Measurements from ENCODE around the gene MTA3.

DNA sequence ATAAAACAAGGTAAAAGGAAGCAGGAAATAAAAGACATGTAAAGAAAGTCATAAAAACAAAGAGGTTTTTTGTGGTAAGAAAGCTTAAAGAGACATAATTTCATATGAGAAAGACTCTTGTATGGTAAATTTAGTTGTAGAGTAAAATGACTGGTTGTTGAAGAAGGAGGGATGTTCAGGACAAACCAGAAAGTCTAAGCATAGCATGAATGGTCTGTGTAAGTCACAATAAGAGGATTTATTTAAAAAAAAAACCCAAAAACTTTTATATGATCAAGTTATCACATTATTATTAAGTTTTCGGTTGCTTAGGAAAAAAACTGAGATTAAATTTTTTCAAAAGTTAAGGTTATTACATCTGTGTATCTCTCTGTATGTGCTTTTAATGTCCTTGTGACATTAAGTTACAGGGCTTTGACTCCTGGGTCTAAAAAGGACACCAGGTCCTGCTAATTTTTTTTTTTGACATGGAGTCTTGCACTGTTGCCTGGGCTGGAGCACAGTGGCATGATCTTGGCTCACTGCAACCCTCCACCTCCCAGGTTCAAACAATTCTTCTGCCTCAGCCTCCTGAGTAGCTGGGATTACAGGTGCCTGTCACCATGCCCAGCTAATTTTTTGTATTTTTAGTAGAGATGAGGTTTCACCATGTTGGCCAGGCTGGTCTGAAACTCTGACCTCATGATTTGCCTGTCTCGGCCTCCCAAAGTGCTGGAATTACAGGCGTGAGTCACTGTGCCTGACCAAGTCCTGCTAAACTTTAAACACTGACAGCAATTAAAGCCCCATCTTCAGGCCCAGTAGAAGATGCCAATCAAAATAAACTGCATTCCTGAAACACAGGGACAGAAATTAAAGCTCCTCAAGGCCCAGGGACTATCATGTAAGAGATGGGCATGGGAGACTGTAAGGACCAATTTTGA lies 209.7 kb downstream of the MTA3 start:
- TF ChIP-seq TAF1 (IDR thresholded peaks at IDR 0.05; ENCODE audit: low read depth) (no peak), RAD21 (conservative IDR thresholded peaks at IDR 0.05) (no peak), EP300 (conservative IDR thresholded peaks at IDR 0.05; ENCODE audit: poor library complexity, severe bottlenecking) (no peak)
- TF ChIP-seq, protein P1, sequence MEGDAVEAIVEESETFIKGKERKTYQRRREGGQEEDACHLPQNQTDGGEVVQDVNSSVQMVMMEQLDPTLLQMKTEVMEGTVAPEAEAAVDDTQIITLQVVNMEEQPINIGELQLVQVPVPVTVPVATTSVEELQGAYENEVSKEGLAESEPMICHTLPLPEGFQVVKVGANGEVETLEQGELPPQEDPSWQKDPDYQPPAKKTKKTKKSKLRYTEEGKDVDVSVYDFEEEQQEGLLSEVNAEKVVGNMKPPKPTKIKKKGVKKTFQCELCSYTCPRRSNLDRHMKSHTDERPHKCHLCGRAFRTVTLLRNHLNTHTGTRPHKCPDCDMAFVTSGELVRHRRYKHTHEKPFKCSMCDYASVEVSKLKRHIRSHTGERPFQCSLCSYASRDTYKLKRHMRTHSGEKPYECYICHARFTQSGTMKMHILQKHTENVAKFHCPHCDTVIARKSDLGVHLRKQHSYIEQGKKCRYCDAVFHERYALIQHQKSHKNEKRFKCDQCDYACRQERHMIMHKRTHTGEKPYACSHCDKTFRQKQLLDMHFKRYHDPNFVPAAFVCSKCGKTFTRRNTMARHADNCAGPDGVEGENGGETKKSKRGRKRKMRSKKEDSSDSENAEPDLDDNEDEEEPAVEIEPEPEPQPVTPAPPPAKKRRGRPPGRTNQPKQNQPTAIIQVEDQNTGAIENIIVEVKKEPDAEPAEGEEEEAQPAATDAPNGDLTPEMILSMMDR (IDR thresholded peaks at IDR 0.05; ENCODE audit: poor library complexity, severe bottlenecking) = no peak

All from neural cell (in vitro differentiated cells).